CD1c-positive myeloid dendritic cell (primary cell): ENCODE measurements around the gene VPS37C.
"Not testable (repeated sequence)": the region's sequence is repeated elsewhere in the genome, so short reads cannot be mapped to it uniquely, and the experiment has no call there.

Source experiments
- DNase-seq: peaks from one replicate; pipeline ENCODE4 v3.0.0-alpha.2; 2016; ENCODE audit errors: extremely low spot score

Gene VPS37C

DNA sequence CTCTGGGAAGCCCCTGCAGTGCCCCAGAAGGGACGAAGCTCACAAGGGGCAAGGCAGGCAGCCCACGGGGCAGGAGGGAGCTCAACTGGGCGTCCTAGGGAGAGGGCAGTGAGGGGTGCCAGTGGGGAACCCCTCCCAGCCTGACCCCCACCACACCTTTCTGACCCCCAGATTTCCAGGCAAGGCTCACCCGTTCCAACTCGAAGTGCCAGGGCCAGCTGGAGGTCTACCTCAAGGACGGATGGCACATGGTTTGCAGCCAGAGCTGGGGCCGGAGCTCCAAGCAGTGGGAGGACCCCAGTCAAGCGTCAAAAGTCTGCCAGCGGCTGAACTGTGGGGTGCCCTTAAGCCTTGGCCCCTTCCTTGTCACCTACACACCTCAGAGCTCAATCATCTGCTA lies 43.2 kb downstream of the VPS37C start:
- DNase-seq = no peak

DNA sequence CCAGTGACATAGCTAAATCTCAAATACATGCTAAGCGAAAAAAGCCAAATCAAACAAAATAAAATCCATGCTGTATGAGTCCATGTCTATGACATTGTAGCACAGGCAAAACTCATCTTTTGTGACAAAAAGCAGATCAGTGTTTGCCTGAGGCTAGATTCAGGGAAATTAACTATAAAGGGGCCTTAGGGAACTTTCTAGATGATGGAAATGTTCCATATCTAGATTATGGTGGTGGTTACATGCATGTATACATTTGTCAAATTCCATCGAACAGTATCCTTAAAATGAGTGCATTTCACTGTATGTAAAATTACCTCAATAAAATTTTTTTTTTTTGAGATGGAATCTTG lies 44.1 kb downstream of the VPS37C start:
- no peak for DNase-seq

DNA sequence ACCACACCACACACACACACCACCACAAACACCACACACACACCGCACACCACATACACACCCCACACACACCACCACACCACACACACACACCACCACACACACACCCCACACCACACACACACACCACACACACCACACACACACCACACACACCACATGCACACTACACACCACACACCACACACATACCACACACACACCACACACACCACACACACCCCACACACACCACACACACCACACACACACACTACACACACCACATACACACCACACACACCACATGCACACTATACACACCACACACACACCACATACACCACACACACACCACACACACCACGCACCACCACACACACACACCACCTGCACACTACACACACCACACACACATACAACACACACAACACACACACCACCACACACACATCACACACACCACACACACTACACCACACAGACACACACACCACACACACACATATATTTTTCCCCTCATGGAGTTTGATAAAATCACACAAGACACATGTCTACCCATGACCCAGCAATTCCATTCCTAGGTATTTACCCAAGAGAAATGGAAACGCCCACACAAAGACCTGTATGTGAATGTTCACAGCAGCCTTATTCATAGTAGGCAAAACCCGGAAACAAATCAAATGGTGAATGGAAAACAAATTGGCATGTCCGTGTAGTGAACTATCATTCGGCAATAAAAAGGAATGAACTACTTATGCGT lies 44.6 kb downstream of the VPS37C start:
- DNase-seq = no peak

DNA sequence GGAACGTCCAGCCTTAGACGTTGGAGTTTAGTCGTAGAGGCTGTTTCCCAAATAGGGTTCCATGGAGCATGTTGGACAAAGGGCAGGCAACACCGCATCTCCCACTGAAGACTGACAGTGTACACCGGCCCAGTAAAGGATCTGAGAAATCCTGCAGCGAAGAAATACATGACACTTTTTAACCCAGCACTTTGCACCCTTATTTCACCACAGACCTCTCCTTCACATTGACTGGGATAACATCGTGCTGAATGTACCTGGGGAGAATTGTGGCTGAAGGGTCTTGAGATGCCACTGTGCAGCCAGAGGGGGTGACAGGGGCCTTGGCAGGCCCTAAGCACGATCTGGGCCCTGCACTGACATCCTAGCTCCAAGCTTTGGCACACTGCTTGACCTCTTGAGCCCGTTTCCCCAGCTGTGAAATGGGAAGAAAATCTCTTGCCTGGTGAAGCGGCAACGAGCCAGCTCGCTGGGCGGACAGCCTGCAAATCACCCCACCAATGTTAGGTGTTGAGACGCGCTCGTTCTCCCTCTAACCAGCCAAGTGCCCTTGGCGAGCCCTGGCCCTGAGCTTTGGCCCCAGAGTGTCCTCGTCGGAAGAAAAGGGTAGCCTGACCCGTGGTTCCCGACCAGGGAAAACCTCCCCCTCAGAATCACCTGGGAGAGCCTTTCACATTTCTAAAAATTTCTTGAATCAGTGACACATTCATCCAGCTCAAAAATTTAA lies 45.6 kb downstream of the VPS37C start:
- no peak for DNase-seq

DNA sequence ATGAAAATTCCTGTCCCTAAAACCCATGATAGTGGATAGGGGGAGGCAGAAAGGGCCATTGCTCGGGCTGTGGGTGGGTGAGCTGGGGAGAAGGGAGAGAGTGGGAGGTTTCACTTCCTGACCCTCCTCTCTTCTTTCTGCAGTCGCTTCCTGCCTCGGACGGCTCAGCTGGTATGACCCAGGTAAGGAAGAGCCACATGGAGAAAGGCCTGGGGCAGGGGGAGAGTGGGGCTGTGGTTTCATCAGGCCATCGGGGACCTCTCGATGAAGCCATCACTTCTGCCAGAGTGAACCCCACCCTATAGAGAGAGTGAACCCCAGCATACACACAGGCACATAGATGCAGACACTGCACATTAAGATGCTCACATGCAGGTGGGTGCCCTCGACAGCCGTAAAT lies 46.3 kb downstream of the VPS37C start:
- DNase-seq = peak; percentile 26

GRCh38 chr11:61113201-61113600 lies 48.0 kb downstream of the VPS37C start:
- DNase-seq = no peak

DNA sequence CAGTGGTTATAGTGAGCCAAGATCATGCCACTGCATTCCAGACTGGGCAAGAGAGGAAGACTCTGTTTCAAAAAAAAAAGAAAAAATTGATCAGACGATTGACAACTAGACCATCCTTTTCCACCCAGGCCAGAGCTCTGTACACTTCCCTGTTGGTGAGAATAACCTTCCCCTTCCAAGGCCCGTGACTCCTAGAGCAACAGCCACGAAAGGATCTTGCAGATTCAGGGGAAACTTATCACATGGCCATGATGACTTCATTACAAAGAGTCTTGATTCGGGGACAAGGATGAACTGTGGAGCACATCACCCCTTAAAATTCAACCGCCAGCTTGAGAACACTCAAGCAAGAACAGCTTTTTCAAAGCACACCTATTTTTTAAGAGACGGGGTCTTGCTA lies 48.7 kb downstream of the VPS37C start:
- DNase-seq = peak; percentile 45

DNA sequence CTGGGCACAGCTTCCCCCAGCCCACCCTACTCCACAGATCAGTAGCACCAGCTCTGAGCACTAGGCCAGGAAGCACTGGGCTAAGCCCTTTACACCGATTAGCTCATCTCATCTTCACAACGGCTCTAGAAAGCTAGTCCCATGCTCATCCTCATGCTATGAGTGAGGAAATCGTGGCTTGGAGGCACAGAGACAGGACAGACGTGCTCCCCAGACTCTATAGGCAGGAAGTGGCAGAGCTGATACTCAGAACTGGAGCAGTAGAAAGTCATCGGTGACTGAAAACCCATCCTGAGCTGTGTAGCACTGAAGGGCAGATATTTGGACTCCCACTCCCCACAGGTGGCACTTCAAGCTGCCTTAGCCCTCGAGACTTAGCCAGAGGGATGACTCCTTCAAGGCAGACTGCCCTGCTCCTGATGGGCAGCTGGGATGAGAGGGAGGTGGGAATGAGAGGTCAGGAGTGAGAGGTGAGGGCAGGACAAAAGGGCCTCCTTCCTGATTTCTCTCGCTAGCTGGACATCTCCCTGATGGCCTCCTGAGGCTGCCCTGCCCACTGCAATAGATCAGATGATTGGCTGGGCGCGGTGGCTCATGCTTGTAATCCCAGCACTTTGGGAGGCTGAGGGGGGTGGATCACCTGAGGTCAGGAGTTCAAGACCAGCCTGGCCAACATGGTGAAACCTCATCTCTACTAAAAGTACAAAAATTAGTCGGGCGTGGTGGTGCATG lies 49.3 kb downstream of the VPS37C start:
- DNase-seq = peak; percentile 43

GRCh38 chr11:61111050-61111435 lies 50.2 kb downstream of the VPS37C start:
- DNase-seq = no peak

- no peak for DNase-seq
Measured at GRCh38 chr11:61110255-61111049, 50.8 kb downstream of the VPS37C start.

GRCh38 chr11:61109671-61110070 lies 51.6 kb downstream of the VPS37C start:
- no peak for DNase-seq

- no peak for DNase-seq
Measured at GRCh38 chr11:61108847-61109585, 52.2 kb downstream of the VPS37C start.

DNA sequence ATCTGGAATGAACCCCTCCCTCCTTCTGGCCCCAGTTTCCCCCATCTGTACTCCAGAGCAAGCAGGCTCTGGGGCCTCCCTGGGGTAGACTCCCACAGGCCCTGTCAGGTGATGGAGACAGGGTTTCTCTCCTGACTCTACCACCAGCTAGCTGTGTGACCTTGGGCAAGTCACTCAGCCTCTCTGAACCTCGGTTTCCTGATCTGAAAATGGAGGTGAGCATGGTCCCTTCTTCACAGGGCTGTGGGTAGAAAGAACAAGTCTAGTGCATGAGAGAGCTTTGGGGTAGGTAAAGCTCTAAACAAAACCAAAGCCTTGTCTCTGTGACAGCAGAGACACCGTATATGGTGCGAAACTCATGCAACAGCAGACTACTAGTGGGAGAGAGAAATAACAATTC lies 53.3 kb downstream of the VPS37C start:
- no peak for DNase-seq

DNA sequence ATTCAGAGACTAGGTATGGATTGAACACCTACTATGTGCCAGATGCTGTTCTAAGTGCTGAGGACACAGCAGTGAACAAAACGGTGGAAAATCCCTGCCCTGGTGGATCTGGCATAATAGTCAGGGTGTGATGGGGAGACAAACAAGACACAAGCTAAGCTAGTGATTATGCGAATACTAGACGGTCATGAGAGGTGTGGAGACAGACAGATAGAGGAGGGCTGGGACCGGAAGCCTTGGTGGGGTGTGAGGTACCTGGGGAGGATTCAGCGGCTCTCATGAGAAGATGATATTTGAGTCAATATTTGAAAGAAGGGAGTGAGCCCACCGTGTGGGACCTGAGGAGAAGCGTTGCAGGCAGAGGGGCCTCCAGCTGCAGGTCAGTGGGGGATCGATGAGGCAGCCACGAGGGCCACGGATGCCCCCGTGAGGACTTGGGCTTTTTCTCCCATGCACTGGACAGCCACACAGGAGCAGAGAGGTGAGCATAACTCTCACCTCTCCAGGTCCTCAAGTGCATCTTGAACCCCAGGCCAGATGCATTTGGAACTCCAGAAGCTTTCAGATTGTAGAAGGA lies 54.2 kb downstream of the VPS37C start:
- no peak for DNase-seq

DNA sequence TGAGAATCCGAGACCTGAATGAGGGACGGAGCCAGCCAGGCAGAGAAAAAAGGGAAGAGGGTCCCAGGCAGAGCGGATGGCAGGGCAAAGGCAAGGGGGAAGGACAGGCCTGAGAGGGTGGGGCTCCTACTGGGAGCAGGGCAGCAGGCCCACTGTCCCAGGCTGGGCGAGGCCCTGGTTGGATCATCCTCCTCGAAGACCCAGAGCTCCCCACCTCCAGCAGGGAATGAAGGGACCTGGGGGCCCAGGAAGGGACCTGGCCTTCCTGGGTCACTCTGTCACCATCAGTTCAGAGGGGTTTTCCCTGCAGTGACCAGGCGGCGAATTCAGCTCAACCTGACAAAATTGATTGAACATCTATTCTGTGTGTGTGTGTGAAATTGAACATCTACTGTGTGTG lies 54.9 kb downstream of the VPS37C start:
- no peak for DNase-seq

- DNase-seq = no peak
Measured at GRCh38 chr11:61104963-61105362, 56.3 kb downstream of the VPS37C start.

- DNase-seq = no peak
Measured at GRCh38 chr11:61103851-61104423, 57.3 kb downstream of the VPS37C start.

GRCh38 chr11:61102667-61103571 lies 58.3 kb downstream of the VPS37C start:
- no peak for DNase-seq

GRCh38 chr11:61098778-61099177 lies 62.4 kb downstream of the VPS37C start:
- no peak for DNase-seq

DNA sequence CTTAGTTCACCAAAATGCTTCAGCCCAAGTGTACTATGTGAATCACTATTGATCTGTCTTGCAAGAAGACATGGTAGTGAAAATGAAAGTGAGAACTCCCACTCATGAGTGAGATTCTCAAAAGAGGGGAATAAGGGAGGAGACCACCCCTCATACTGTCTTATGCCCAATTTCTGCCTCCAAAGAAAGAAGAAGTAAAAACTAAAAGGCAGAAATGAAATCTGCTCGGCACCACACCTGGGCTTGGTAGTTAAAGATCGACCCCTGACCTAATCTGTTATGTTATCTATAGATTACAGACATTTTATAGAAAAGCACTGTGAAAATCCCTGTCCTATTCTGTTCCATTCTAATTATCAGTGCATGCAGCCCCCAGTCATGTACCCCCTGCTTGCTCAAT lies 63.0 kb downstream of the VPS37C start:
- DNase-seq = not testable (repeated sequence)
